HG02938 (cell line): ENCODE measurements around the gene MORN1.

Source experiments
- ATAC-seq: cut with Tn5 transposase; IDR thresholded peaks from one replicate; pipeline ENCODE4 v1.9.1; 2021; ENCODE audit warnings: mild to moderate bottlenecking, moderate library complexity; ENCODE audit not compliant: unreplicated experiment

Gene MORN1

DNA sequence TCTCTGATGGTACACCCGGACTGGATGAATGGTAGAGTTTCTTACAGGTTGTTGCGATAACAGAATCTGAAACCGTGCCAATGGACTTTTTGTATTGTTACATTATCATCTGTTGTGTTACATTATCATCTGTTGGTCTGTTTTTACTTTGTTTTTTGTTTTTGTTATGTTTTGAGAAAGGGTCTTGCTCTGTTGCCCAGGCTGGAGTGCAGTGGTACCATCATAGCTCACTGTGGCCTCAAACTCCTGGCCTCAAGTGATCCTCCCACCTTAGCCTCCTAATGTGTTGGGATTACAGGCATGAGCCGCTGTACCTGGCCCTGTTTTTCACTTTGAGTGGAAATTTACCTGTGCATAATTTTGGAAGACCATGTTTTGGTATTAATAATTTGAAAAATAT, 31.2 kb upstream of the MORN1 start:
- ATAC-seq = no peak

DNA sequence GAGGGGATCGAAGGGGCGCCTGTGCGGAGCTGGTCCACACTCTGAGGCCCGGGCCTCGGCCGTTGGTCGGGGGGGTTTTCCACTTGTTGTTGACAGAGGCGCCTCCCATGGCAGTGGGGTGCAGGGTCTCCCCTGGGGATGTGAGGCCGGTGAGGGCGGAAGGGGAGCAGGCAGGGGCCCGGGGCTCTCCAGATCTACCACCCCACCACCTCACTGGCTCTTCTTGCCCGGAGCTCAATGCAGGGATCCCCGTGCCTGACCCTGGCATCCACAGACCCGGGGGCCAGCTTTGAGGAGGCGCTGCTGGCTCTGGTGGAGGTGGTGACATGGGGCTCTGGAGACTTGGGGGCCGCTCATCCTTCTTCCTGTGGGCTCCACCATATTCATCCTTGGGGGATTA, 28.1 kb upstream of the MORN1 start:
- ATAC-seq = no peak

DNA sequence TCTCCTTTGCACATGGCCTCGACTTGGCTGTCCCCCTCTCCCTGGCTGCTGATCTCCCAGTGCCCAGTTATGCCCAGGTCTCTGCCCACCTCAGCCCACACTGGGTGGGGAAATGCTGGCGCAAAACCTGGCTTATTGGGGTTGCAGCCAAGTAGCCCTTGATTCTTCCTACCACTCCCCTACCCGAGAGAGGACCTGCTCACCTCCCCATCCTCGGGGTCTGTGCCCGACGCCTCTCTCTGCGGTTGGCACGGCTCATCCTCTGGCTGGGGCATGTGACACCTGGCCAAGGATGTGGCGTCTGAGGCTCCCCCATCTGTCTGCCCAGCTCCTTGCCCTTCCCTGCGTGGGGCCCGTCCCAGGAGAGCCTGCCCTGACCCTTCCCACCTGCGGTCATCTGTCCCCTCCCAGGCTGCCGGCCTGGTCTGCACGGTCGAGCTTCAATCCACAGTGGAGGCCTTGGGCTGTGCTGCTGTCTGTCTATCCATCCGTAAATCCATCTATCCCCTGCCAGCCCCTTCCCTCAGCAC, 27.5 kb upstream of the MORN1 start:
- ATAC-seq = no peak

DNA sequence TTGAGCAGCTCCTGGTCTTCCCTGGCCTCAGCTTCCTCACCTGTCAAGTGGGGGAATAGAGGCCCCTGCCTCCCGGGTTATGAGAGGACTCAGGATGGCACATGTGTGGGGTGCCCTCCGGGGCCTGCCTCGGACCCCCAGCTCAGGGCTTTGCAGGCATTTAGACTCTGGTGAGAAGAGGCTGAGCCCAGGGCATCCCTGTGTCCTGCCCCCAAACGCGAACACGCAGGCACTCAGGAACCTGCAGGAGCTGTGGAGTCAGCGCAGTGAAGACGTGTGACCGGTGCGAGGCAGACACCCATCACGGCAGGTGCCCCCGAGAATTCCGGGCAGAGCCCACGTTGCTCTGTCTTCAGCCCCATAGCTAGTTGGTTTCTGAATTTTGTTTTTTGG, 26.5 kb upstream of the MORN1 start:
- ATAC-seq = no peak

DNA sequence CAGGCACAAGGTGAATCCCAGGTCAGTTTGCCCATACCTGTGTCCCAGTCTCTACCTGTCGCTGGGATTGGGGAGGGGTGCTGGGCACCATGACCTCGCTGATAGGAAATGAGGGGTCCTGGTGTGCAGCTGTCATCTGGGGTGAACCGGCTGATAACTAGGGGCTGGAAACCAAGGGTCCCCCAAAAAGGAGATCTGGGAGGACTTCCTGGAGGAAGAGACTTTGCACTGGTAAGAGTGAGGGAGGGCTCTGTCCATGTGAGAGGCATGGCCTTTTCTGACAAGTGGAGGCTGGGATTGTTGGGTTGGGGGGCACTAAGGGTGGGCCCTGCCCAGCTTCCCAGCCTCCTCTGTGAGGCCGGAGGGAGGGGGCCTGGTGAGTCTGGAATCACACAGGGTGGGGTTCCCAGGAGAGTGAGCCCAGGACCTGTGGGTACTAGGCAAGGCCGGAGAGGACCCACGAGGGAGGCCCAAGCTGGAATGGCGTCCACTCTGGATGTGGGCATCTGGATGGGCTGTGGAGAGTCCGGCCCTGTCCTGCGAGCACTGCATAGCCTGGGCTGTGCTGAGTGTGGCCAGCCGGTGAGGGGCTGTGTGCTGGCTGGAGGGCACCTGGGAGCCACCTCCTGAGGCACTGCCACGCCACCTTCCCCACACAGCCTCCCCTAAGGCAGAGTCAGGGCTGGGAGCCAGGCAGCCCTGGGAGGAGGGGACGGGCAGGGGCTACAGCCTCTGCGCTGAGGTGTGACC, 25.9 kb upstream of the MORN1 start:
- ATAC-seq = no peak

DNA sequence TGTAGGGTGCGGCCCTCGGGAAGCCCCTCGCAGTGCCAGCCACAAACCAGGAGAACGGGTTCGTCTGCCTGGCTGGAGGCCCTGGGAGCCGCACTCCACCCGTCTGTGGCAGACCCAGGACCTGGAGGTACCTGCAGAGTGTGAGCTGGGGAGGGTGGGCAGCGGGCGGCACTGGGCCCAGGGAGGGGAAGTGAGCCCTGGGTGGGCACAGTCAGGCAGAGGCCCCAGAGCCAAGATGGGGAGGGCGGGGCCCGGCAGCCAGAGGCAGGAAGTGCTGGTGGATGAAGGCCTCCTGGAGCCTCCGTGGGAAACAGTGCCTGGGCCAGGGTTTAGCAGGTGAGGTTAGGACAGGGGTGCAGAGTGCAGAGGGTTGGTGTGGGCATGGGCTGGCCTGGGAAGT, 25.0 kb upstream of the MORN1 start:
- no peak for ATAC-seq

DNA sequence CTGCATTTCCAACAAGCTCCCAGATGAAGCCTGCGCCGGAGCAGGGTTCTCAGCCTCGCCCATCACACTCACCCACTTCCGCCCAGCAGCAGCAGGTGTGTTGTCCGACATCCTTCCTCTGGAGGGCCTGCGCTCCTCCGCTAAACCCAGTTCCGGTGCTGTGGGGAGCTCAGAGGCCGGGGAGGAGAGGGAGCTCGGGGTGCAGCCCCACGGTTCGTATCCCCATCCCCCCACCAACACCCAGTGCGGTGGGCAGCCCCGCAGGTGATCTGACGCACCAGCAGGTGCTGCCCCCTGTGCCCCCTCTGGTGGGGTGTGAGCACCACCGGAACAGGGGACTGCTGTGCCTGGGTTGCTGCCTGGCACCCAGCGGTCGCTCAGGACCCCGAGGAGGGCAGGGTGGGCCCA, 24.5 kb upstream of the MORN1 start:
- no peak for ATAC-seq

DNA sequence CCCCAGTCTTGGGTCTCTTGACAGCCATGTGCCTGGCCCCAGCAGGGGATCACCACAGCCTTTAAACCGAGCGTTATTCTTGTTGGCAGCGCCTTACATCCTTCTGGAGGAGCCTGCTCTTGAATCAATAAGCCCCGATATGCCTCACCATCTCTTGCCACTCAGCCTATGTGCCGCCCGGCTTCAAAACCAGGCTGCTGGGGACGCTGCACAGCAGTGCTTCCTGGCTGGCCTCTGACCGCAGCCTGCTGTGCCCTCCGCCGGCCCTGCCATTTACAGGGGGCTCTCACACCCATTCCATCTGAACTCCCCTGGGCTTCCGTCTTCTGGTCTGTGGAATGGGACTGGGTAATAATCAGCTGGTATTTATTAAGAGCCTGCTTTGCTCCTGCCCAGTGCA, 24.0 kb upstream of the MORN1 start:
- ATAC-seq = no peak

DNA sequence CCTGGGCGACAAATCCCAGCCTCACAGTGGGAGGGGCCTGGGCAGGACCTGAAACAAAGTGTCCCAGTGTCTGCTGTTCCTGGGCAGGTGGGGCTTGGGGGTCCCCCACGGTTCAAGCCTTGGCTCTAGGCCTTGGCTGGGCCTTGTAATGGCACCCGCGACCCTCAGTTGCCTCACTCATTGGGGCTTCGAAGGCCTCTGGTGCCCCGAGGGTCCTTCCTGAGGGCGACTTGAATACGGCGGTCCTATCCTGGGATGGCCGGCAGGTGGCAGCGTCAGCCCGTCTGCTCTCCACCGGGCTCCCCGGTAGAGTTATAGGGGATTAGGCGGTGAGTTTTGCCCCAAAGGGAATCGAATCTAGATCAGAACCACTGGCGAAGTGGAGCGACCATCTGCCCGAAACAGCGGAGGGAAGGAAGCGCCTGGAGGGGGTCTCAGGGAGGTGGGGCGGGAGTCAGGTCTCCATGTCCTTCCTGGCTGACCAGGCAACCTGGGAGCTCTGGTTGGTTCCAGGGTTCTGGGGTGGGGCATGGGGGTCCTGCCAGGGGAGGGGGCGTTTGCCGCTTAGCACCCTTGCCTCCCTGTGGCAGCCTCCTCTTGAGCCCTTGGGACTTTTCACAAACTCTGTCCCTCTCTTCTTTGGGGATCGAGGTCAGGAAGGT, 23.1 kb upstream of the MORN1 start:
- no peak for ATAC-seq

DNA sequence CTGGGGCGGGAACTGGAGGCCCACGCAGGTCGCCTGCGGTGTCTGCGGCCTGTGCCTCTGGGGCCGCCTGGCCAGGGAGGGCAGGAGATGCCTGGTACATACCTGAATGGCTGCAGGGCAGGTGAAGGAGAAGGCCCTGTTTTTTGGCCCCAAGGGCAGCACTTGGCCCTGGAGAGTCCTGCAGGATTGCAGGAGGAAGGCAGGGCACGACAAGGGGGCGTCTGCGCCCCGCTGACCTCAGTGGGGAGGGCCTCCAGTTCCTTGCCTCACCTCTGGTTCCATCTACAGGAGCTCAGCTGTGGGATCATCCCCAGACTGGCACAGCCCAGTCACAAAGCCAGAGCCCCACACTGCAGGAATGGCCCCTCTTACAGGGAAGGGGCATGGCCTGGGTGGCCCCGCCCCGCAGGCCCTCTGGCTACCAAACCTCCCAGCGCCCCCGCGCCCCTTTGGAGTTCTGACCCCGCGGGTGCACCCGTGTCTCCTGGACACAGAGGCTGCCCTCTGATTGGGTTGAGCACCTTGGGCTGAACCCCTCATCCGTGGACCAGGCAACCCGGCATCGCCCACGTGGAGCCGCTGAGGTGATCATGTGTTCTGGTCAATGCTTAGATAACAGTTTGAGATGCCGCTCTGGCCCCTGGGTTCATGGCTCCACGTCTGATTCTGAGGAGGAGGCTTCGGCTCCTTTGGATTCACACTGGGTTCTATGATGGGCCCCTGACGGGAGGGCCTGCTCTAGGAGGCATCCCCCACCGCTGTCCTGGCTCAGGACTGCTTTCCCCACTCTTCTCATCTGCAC, 22.3 kb upstream of the MORN1 start:
- ATAC-seq = no peak

DNA sequence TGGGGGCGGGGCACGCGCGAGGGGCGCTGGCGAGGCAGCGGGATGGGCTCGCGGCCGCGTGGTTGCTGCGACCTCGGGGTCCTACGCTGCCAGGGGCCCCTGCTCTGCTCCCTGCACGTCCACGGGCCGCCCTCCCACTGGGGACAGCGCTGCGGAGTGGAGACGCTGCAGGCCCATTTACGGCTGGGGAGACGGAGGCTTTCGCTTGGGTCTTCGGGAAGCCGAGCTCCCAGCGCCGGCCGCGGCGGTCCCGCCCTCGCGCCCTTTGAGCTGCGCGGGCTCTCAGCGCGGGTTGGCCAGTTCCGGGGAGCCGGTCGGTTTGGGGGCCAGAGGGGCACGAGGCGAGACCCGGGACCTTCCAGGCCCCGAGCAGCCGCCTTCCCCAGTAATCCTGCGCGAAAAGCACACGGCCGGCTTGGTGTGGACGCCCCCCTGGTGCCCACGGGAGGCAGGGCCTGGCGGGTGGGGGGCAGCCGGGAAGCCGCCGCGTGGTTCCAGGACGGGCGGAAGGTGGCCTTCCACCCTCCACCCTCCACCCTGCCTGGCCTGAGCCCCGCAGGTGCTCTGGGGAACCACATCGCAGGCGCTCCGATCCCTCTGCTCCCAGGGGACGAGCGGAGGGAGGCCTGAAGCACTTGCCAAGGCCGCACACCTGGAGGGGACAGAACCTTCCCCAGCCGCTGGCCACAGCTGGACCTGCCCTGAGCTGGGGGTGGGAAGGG, 21.6 kb upstream of the MORN1 start:
- peak; percentile 26 for ATAC-seq

DNA sequence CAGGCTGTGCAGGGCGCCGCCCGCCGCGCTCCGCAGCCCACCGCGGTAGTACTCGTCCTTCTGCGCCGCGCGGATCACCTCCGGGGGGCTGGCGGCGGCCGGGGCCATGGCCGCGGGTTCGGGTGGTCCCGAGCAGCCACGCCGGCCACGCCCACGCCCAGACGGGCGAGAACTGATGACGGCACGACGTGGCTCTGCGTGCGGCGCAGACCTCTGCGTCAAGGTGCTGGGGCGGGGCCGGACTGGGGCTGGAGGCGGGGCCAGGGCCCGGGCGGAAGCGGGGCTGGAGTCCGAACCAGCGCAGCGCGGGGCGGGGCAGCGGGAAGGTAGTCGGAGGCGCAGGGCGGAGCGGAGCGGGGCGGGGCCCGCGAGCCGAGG, 21.0 kb upstream of the MORN1 start, which contains the start of gene PEX10:
PEX10 (minus strand) TSS at position 170 of the 378 bp plus-strand sequence; CDS start at position 108, 62 bp downstream.
- ATAC-seq = peak; percentile 81

DNA sequence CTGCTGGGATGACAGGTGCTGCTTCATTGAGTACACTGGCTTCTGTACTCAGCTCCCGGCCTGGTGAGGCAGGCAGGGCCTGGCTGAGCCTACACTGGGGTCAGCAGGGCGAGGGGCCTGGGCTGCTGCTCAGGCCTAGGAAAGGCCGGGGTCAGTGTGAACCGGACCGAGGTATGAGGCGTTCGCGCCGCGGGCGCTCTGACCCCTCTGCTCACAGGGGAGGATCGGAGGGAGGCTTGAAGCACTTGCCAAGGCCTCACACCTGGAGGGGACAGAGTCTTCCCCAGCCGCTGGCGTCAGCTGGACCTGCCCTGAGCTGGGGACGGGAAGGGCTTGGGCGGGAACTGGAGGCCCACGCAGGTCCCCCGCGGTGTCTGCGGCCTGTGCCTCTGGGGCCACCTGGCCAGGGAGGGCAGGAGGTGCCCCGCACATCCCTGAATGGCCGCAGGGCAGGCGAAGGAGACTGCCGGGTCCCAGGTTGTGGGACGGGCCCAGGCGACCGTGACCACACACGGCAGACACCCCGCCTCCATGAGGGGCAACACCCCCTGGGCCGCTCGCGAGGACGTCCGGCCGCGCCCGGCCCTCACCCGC, 20.5 kb upstream of the MORN1 start:
- ATAC-seq = peak; percentile 19

DNA sequence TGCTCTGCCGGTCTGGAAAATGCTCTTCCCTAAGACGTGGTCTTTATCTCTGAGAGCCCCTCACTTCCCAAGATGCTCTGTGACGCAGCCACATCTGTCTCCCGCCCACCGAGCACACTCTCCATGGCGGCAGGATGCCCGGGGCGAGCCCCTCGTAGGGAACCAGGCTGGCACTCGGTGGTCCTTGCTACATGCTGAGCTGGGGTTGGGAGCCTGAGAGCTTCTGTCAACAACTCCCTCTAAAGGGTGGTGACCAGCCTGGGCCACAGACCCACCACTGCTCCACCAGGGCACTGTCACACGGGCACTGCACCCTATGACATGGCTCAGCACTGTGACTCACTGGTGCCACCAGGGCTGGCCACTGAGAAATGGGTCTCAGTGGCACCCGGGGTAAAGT, 18.4 kb upstream of the MORN1 start:
- ATAC-seq = no peak

DNA sequence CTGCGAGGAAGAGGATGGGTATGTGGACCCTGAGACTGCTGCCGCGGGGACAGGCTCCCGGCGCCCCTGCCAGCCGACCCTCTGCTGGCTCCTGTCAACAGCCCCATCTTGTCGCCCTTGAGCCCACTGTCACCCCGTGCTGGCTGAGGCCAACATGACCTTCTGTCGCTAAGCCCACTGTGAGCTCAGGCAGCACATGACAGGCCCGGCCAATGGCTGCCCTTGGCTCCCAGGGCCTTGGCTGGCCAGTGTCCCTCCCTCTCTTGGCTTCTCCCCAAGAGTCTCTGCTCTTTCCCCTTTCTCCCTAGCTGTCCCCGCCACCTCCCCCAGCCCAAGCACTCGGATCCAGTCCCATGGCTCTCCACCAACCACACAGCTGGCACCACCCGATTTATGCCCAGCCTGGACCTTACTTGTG, 17.5 kb upstream of the MORN1 start:
- ATAC-seq = no peak

DNA sequence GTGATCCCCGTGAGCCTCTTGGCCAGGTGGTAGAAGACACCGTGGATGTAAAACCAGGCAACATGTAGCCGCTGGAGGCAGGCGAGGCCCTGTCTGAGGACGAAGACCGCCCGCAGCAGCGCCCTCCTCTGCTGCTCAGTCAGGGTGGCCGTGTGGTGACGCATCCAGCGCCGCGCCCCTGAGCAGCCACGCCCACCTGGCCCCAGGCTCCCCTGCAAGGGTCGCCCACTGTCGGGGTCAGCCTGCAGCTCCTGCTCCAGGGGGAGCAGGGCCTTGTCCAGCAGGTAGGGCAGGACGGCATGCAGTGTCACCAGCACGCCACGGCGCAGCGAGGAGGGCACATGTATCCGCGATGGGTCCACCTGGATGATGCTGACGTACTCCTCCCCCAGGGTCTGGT, 17.1 kb upstream of the MORN1 start:
- ATAC-seq = no peak

DNA sequence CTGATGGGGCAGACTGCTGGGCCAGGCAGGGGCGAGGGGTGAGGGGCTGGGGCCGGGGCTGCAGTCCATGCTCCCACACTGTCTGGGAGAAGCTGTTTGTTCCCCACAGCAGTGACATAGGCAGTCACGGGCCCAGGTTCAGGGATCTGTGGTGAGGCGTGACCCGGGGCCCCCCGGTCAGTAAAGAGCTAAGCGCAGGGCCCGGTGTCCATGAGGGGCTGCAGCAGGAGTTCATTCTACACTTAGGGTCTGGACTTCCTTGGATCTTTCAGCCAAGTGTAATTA, 16.6 kb upstream of the MORN1 start:
- no peak for ATAC-seq

DNA sequence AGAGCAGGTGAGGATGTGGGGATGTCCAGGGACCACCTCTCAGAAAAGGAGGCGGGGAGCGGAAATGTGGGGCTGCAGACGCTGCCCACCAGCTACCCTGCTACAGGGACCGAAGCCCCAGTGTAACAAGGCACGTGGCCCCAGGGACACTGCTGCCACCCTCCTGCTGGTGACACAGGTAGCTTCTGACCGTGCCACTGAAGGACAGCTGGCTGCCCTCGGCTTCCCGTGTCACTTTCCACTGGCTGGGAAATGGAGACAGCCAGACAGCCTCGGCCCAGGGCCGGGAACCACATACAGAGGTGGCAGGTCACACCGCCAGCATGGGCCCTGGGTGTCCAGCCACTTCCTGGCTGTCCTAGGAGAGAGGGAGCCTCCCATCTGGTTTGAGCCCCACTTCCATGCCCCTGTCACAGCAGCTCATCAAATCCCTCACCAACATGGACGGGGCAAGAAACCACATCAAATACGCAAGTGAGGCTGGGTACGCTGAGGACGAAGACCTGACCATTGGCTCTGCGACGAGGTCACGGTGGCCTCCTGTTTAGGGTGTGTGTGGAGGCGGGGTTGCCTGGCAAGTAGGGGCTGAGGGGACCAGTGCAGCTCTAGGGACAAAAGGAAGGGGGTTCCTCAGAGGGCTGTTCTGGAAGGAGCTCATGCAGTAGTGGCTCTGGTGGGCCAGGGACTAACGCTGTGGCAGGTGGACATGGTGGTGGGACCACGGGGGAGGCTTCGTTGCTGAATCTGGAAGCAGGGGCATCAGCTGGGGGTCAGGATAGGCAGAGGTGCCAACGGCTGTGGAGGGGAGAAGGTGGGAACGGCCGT, 16.0 kb upstream of the MORN1 start:
- ATAC-seq = no peak

DNA sequence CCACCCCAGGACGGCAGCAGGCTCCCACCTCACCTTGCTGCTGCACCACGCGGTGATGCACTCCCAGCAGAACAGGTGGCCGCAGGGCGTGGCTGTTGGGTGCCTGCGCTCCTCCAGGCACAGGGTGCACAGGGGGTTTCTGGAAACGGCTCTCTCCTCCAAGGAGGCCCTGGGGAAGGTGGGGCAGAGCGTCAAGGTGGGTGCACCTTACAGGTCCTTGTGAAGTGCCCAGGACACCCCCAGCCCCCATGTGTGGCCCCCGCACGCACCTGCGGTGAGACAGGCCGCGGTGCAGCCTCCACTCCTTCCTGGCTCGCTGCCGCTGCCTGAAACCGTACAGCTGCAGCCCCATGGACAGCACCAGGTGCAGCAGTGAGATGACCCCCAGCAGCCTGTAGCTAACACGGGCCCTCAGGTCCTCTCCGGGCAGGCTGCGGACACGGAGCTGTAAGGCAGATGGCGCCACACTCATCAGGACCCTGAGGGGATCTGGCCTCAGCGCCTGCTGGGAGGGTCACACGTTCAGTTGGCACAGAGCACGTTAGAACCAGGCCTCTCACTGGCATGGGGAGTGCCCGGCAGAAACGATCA, 15.2 kb upstream of the MORN1 start:
- no peak for ATAC-seq
